ENCODE measurements around the gene KHDC4. TPM values are rescaled to one million over a fixed set of nuclear protein-coding genes. Genes with fewer than 3 reads are reported as not detected.

KHDC4 gene
- total RNA-seq, 4 donors from 2014 or later = 46.8 to 82.8 (median 67.7) TPM

DNA sequence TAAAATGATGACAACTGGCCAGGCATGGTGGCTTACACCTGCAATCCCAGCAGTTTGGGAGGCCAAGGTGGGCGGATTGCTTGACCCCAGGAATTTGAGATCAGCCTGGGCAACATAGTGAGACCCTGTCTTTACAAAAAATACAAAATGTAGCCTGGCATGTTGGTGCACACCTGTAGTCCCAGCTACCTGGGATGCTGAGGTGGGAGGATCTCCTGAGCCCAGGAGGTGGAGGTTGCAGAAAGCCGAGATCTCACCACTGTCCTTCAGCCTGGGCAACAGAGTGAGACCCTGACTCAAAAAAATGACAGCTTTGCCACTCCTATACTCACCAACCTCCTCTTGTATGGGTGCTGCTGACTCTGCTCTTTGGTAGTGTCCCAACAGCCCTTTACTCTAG lies 56.3 kb downstream of the KHDC4 start:
- 95 to 100% methylated on average over 2 of the region's 2 CpGs for WGBS, 2 donors

DNA sequence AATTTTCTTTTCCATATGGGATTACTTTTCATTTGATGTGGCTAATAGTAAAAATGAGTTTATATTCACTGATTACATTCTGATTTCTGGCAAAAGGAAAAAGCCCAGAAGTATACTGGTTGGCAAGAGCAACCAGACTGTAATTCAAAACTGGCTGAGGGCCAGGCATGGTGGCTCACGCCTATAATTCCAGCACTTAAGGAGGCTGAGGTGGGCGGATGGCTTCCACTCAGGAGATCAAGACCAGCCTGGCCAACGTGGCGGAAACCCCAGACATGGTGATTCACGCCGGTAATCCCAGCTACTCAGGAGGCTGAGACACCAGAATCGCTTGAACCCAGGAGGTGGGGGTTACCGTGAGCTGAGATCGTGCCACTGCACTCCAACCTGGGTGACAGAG lies 60.4 kb downstream of the KHDC4 start:
- H3K4me1 ChIP-seq = peaks cover 0 to 49% (median 7%) of the 10 kb centered on the region in 4 donors
- H3K9me3 ChIP-seq = no peaks in the 10 kb centered on the region
- H3K27ac ChIP-seq = peak overlapping the region in 2 of 4 donors; percentile 85 to 91
- DNase-seq (ENCODE audit: low spot score in 2 of 2) = no peak
- peaks cover 0 to 9% (median 0%) of the 10 kb centered on the region in 3 donors for H3K36me3 ChIP-seq
- no peaks in the 10 kb centered on the region for H3K27me3 ChIP-seq
- H3K4me3 ChIP-seq = no peak overlapping the region
- 58 to 78% methylated on average over 9 of the region's 9 CpGs for WGBS, 2 donors
- TF ChIP-seq, protein P1, sequence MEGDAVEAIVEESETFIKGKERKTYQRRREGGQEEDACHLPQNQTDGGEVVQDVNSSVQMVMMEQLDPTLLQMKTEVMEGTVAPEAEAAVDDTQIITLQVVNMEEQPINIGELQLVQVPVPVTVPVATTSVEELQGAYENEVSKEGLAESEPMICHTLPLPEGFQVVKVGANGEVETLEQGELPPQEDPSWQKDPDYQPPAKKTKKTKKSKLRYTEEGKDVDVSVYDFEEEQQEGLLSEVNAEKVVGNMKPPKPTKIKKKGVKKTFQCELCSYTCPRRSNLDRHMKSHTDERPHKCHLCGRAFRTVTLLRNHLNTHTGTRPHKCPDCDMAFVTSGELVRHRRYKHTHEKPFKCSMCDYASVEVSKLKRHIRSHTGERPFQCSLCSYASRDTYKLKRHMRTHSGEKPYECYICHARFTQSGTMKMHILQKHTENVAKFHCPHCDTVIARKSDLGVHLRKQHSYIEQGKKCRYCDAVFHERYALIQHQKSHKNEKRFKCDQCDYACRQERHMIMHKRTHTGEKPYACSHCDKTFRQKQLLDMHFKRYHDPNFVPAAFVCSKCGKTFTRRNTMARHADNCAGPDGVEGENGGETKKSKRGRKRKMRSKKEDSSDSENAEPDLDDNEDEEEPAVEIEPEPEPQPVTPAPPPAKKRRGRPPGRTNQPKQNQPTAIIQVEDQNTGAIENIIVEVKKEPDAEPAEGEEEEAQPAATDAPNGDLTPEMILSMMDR (IDR thresholded peaks at IDR 0.05) = no peak
- TF ChIP-seq POLR2A (IDR thresholded peaks at IDR 0.05) (no peak), EP300 (IDR thresholded peaks at IDR 0.05) (no peak)

More for the DNA sequence above, 56.3 kb downstream of the KHDC4 start:
- Histone ChIP-seq H3K27me3 (no peaks in the 10 kb centered on the region), H3K9me3 (no peaks in the 10 kb centered on the region), H3K36me3 (peaks cover 0 to 34% (median 0%) of the 10 kb centered on the region in 3 donors), H3K4me3 (no peak overlapping the region), H3K4me1 (peaks cover 0 to 13% (median 0%) of the 10 kb centered on the region in 4 donors), H3K27ac (no peak overlapping the region)
- DNase-seq (ENCODE audit: low spot score in 2 of 2) = no peak
- TF ChIP-seq, protein P1 (IDR thresholded peaks at IDR 0.05) = no peak
- TF ChIP-seq POLR2A (IDR thresholded peaks at IDR 0.05) (no peak), EP300 (IDR thresholded peaks at IDR 0.05) (no peak)

DNA sequence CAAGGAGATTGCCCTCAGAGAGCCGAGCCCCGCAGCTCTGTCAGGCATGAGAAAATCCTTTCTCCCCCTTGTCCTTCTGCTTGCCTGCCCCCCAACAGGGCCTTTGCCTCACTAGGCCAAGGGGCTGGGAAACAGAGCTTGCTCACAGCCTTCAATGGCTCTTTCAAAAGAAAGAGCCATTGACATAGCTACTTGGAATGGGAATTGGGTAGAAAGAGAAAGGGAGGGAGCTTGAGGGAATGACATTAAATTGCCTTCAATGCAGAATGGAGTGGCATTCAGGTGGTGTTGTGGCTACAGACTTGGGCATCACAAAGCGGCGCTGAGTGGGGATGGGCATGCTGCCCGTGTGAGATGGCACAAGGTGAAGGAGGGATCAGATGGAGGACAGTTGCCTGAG lies 61.7 kb downstream of the KHDC4 start:
- peaks cover 0 to 56% (median 7%) of the 10 kb centered on the region in 4 donors for H3K4me1 ChIP-seq
- no peaks in the 10 kb centered on the region for H3K9me3 ChIP-seq
- WGBS, 2 donors = 55 to 63% methylated on average over 5 of the region's 5 CpGs
- no peak overlapping the region for H3K4me3 ChIP-seq
- H3K36me3 ChIP-seq = peaks cover 0 to 22% (median 0%) of the 10 kb centered on the region in 3 donors
- TF ChIP-seq EP300 (IDR thresholded peaks at IDR 0.05) = peak; percentile 24 to 78
- TF ChIP-seq POLR2A (IDR thresholded peaks at IDR 0.05) = peak in 1 of 2 donors; percentile 16
- TF ChIP-seq, protein P1 (IDR thresholded peaks at IDR 0.05) = no peak
- H3K27ac ChIP-seq = peak overlapping the region; percentile 34 to 91 (median 64)
- H3K27me3 ChIP-seq = no peaks in the 10 kb centered on the region
- no peak for DNase-seq (ENCODE audit: low spot score in 2 of 2)

DNA sequence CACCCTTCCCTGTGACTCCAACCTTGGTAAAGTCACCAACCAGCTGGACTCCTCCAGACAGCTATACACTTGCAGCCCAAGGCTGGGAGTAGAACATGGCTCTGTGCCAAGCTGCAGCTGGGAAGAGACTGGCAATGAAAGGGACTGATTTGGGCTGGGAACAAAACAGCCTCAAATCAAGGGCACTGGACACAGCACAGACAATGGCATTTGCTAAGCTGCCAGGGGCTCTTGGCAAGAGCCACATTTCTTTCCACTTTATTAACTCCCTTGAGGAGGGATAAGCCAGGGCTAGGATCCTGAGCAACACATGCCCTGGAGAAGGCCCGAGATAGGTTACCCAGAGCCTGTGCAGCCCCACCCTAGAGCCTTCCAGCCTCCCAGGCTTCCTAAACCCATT lies 62.8 kb downstream of the KHDC4 start:
- no peaks in the 10 kb centered on the region for H3K9me3 ChIP-seq
- WGBS, 2 donors = 42 to 43% methylated on average over 1 of the region's 1 CpG
- peak overlapping the region; percentile 30 to 91 (median 64) for H3K27ac ChIP-seq
- no peak overlapping the region for H3K4me3 ChIP-seq
- no peaks in the 10 kb centered on the region for H3K27me3 ChIP-seq
- H3K36me3 ChIP-seq = peaks cover 0 to 22% (median 0%) of the 10 kb centered on the region in 3 donors
- peak; percentile 22 to 26 for DNase-seq (ENCODE audit: low spot score in 2 of 2)
- H3K4me1 ChIP-seq = peaks cover 0 to 56% (median 7%) of the 10 kb centered on the region in 4 donors
- TF ChIP-seq POLR2A (IDR thresholded peaks at IDR 0.05) (no peak), EP300 (IDR thresholded peaks at IDR 0.05) (peak in 1 of 2 donors; percentile 69)
- TF ChIP-seq, protein P1 (IDR thresholded peaks at IDR 0.05) = no peak

DNA sequence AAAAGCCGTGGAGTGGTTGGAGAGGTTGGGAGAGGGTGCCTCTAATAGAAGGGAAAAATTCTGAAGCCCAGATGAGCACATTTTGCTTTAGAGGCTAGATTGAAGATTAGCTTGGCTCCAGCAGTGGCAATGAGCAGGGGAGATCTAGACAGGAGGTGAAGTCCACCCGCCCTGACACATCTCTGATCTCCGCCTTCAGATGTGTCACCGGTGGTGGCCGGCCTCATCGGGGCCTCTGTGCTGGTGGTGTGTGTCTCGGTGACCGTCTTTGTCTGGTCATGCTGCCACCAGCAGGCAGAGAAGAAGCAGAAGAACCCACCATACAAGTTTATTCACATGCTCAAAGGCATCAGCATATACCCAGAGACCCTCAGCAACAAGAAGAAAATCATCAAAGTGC lies 66.4 kb downstream of the KHDC4 start:
- Histone ChIP-seq H3K27ac (peak overlapping the region in 1 of 4 donors; percentile 52), H3K4me1 (peaks cover 0 to 41% (median 7%) of the 10 kb centered on the region in 4 donors), H3K36me3 (peaks cover 0 to 22% (median 0%) of the 10 kb centered on the region in 3 donors), H3K9me3 (no peaks in the 10 kb centered on the region), H3K27me3 (no peaks in the 10 kb centered on the region), H3K4me3 (no peak overlapping the region)
- TF ChIP-seq EP300 (IDR thresholded peaks at IDR 0.05) (no peak), POLR2A (IDR thresholded peaks at IDR 0.05) (no peak)
- TF ChIP-seq, protein P1 (IDR thresholded peaks at IDR 0.05) = no peak
- WGBS, 2 donors = 95 to 96% methylated on average over 8 of the region's 8 CpGs
- no peak for DNase-seq (ENCODE audit: low spot score in 2 of 2)

Data from tibial nerve (tissue), 4 donors.